NCI-H2196 treated with DMSO at 0.1 percent for 48 hours (cell line): Measurements from ENCODE around the gene TBC1D14.
"Not testable (repeated sequence)": the region's sequence is repeated elsewhere in the genome, so short reads cannot be mapped to it uniquely, and the experiment has no call there.

ENCODE experiments used
- DNase-seq: peaks from one replicate; lab custom pipeline; 2025; ENCODE audit not compliant: unreplicated experiment; lab: John Stamatoyannopoulos, UW

Gene TBC1D14

GRCh38 chr4:7073526-7074390 is 164.1 kb downstream of the TBC1D14 start:
- peak; percentile 55 for DNase-seq

- no peak for DNase-seq
Measured at GRCh38 chr4:7074426-7074825, 164.8 kb downstream of the TBC1D14 start.

- no peak for DNase-seq
Measured at GRCh38 chr4:7075962-7076695, 166.5 kb downstream of the TBC1D14 start.

GRCh38 chr4:7076696-7077082 is 167.1 kb downstream of the TBC1D14 start:
- no peak for DNase-seq

GRCh38 chr4:7077371-7077770 is 167.7 kb downstream of the TBC1D14 start:
- no peak for DNase-seq

GRCh38 chr4:7078025-7078424 is 168.4 kb downstream of the TBC1D14 start:
- DNase-seq: no peak

- not testable (repeated sequence) for DNase-seq
Measured at GRCh38 chr4:7079483-7079882, 169.9 kb downstream of the TBC1D14 start.

GRCh38 chr4:7079909-7080308 is 170.3 kb downstream of the TBC1D14 start:
- DNase-seq: not testable (repeated sequence)
